ENCODE measurements around the gene GRPEL1. TPM values are rescaled to one million over a fixed set of nuclear protein-coding genes. Genes with fewer than 3 reads are reported as not detected.

The GRPEL1 gene
- total and polyA plus RNA-seq, 2 experiments from 2014 or later, result 28.3 to 56.5 TPM

DNA sequence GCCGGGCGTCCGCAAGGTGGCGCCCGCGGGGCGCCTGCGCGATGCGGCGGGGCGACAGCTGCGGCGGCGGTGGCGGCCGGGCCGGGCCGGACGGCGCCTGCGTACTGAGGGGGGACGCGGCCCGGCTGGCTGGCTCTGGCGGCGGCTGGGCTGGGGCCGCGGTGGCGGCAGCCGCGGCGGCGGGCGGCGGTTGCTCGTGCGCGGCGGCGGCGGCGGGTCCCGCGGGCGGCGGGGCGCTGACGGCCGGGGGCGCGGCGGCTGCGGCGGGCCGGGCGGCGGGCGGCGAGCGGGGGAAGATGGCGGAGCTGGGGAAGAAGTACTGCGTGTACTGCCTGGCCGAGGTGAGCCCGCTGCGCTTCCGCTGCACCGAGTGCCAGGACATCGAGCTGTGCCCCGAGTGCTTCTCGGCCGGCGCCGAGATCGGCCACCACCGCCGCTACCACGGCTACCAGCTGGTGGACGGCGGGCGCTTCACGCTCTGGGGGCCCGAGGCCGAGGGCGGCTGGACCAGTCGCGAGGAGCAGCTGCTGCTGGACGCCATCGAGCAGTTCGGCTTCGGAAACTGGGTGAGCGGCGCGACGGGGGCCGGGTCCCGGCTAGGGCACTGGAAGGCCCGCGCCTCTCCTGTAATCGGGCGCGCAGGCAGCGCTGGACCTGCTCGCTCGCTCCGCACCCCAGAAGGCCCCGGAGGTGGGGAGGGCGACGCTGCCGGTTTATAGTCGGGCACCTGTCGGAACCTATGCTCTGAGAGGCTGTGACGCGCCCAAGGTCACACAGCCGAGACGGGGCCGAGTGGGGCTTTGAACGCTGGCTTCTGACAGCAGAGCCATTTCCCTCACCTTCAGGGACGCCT is 24.4 kb downstream of the GRPEL1 start, which contains the start of gene TADA2B:
Gene TADA2B (plus strand): TSS at position 89 of the 853 bp plus-strand sequence. CDS start 208 bp downstream, at position 297.
- under 1% methylated on average over 53 of the region's 119 CpGs for WGBS (ENCODE audit: low lambda C conversion rate, missing lambda C conversion rate)
- H3K79me2 ChIP-seq, result peaks cover 53% of the 10 kb centered on the region

DNA sequence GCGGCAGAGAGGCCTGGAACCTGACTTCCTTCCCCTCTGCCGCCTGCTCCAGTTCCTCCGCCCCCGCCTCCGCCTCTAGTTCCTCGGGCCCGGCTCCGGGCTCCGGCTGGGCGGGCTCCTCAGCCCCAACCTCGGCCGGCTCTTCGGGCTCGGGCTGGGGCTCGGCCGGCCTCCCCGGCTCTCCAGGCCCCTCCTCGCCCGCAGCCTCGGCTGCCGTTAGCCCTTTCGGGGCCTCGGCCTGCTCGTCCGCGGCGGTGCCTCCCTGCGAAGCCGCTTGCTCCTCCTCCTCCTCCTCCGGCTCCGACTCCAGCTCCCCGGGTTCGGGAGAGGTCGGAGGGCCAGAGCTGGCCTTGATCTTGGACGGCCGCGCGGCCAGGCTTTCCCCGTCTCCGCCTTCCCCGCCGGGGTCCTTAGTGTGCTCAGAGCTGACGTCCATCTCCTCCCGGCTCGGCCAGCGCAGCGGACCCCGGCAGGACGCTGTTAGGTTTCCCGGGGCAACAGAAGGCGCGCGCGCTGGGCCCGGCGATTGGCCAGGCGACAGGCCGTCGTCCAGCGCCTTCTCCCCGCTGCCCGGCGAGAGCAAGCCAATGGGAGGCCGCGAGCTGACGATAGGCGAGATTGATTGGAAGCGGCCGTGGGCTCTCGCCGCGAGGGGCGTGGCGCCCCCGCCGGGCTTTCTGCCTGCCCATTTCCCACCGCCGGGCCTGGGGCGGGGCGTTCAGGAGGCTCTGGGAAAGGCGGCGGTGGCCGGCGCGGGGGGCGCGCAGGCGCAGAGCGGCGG is 25.2 kb downstream of the GRPEL1 start:
- TF ChIP-seq, protein P1, sequence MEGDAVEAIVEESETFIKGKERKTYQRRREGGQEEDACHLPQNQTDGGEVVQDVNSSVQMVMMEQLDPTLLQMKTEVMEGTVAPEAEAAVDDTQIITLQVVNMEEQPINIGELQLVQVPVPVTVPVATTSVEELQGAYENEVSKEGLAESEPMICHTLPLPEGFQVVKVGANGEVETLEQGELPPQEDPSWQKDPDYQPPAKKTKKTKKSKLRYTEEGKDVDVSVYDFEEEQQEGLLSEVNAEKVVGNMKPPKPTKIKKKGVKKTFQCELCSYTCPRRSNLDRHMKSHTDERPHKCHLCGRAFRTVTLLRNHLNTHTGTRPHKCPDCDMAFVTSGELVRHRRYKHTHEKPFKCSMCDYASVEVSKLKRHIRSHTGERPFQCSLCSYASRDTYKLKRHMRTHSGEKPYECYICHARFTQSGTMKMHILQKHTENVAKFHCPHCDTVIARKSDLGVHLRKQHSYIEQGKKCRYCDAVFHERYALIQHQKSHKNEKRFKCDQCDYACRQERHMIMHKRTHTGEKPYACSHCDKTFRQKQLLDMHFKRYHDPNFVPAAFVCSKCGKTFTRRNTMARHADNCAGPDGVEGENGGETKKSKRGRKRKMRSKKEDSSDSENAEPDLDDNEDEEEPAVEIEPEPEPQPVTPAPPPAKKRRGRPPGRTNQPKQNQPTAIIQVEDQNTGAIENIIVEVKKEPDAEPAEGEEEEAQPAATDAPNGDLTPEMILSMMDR (IDR thresholded peaks at IDR 0.05; ENCODE audit: poor library complexity), result no peak
- Histone ChIP-seq H3K4me2 (peak overlapping the region; percentile 90), H4K20me1 (ENCODE audit: insufficient read depth, poor library complexity, severe bottlenecking) (peaks cover 41% of the 10 kb centered on the region), H3K27ac (peak overlapping the region; percentile 69), H3K9me2 (replicated peaks; ENCODE audit: insufficient read depth) (no peaks in the 10 kb centered on the region), H3K4me3 (peak overlapping the region; percentile 72), H3K9me3 (ENCODE audit: low read depth) (no peaks in the 10 kb centered on the region), H3K79me2 (peaks cover 45% of the 10 kb centered on the region), H2AFZ (peak overlapping the region; percentile 68), H3K27me3 (no peaks in the 10 kb centered on the region), H3K36me3 (replicated peaks; ENCODE audit: insufficient read depth, low read depth) (no peaks in the 10 kb centered on the region), H3K4me1 (ENCODE audit: insufficient read depth) (peaks cover 25% of the 10 kb centered on the region)
- under 1% methylated on average over 65 of the region's 90 CpGs for WGBS (ENCODE audit: low lambda C conversion rate, missing lambda C conversion rate)
- DNase-seq (ENCODE audit: low spot score), result peak; percentile 99

More for the DNA sequence above, 24.4 kb downstream of the GRPEL1 start, which contains the start of gene TADA2B:
- Histone ChIP-seq H3K9me3 (ENCODE audit: low read depth) (no peaks in the 10 kb centered on the region), H3K4me1 (ENCODE audit: insufficient read depth) (peaks cover 25% of the 10 kb centered on the region), H3K4me3 (peak within 1 kb of the TSS; percentile 100), H3K4me2 (peak within 1 kb of the TSS; percentile 98), H3K27ac (peak within 1 kb of the TSS; percentile 98), H4K20me1 (ENCODE audit: insufficient read depth, poor library complexity, severe bottlenecking) (peaks cover 49% of the 10 kb centered on the region), H2AFZ (peak within 1 kb of the TSS; percentile 86), H3K9me2 (replicated peaks; ENCODE audit: insufficient read depth) (no peaks in the 10 kb centered on the region), H3K27me3 (no peaks in the 10 kb centered on the region), H3K36me3 (replicated peaks; ENCODE audit: insufficient read depth, low read depth) (no peaks in the 10 kb centered on the region)
- peak; percentile 69 for DNase-seq (ENCODE audit: low spot score)
- TF ChIP-seq EZH2 (IDR thresholded peaks at IDR 0.05; ENCODE audit: borderline replicate concordance) (no peak), EZH2phosphoT487 (IDR thresholded peaks at IDR 0.05; ENCODE audit: low read depth, severe bottlenecking, unreplicated experiment) (no peak)
- TF ChIP-seq, protein P1 (IDR thresholded peaks at IDR 0.05; ENCODE audit: poor library complexity), result no peak

DNA sequence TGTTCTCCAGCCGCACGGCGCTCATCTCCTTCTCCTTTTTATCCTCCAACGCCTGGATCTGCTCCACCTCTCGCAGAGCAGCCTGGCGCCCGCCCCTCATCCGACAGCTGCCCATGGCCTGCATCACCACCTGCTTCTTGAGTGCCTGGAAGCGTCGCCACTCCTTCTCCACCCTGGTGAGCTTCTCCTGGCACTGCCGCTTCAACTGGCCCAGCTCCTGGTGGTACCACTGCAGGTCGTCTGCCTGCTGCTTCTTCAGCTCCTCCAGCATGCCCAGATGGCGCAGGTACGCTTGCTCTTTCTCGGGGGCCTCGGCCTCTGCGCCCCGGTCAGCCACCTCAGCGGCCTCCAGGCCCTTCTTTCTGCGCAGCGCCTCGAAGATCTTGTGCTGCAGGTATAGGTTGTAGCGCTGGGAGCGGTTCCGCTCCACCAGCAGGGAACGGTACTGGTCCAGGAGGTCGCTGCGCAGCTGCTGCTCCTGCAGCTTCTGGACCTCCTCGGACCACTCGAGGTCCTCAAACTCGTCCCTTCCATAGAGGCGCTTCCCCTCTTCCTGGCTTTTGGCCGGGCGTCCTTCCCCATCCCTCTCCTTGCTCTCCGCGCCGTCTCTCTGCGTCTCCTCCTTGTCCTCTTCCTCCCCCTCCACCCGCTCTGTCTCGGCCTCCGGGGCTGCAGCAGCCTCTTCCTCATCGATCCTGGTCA is 25.9 kb downstream of the GRPEL1 start:
- TF ChIP-seq EZH2 (IDR thresholded peaks at IDR 0.05; ENCODE audit: borderline replicate concordance) (no peak), EZH2phosphoT487 (IDR thresholded peaks at IDR 0.05; ENCODE audit: low read depth, severe bottlenecking, unreplicated experiment) (no peak)
- TF ChIP-seq, protein P1 (IDR thresholded peaks at IDR 0.05; ENCODE audit: poor library complexity), result no peak
- Histone ChIP-seq H4K20me1 (ENCODE audit: insufficient read depth, poor library complexity, severe bottlenecking) (peaks cover 34% of the 10 kb centered on the region), H2AFZ (peak overlapping the region; percentile 68), H3K27me3 (no peaks in the 10 kb centered on the region), H3K9me2 (replicated peaks; ENCODE audit: insufficient read depth) (no peaks in the 10 kb centered on the region), H3K4me1 (ENCODE audit: insufficient read depth) (peaks cover 25% of the 10 kb centered on the region), H3K4me2 (peak overlapping the region; percentile 90), H3K4me3 (peak overlapping the region; percentile 72), H3K9me3 (ENCODE audit: low read depth) (no peaks in the 10 kb centered on the region), H3K36me3 (replicated peaks; ENCODE audit: insufficient read depth, low read depth) (no peaks in the 10 kb centered on the region), H3K27ac (peak overlapping the region; percentile 69), H3K79me2 (peaks cover 37% of the 10 kb centered on the region)
- no peak for DNase-seq (ENCODE audit: low spot score)
- WGBS (ENCODE audit: low lambda C conversion rate, missing lambda C conversion rate), result 40% methylated on average over 39 of the region's 42 CpGs

Data from hepatocyte (in vitro differentiated cells).